Measurements from ENCODE around the gene SCN2A.

DNA sequence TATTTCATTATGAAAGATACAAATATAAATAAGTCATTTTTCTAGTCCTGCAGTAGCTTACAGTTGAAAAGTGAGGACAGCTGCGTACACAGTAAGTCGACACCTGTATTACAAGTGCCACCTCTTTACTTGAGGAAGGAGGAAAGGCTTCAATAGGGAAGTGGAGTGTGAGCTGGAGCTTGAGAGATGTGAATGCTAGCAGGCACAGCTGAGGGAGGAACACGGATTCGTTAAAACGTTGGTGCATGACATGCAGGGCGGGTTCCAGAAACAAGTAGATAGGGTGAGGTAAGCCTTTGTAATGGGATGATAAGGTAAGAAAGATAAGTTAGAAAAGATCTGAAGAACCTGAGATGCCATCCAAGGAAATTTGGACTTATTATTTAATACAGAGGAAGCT, 132.1 kb downstream of the SCN2A start:
- TF ChIP-seq TARDBP (IDR thresholded peaks at IDR 0.05) = no peak
- no peak for TF ChIP-seq BHLHE40 (IDR thresholded peaks at IDR 0.05; ENCODE audit: borderline replicate concordance)
- no peak for TF ChIP-seq ARNT (IDR thresholded peaks at IDR 0.05)
- TF ChIP-seq FOXM1 (IDR thresholded peaks at IDR 0.05; ENCODE audit: borderline replicate concordance) = no peak
- TF ChIP-seq SP1 (IDR thresholded peaks at IDR 0.05) = no peak
- TF ChIP-seq ELF4 (IDR thresholded peaks at IDR 0.05) = no peak
- TF ChIP-seq ZNF384 (IDR thresholded peaks at IDR 0.05) = no peak
- TF ChIP-seq SUZ12 (IDR thresholded peaks at IDR 0.05) = no peak
- no peak for TF ChIP-seq FOXA1 (IDR thresholded peaks at IDR 0.05)
- TF ChIP-seq NFRKB (IDR thresholded peaks at IDR 0.05) = no peak
- no peak for TF ChIP-seq CTBP1 (IDR thresholded peaks at IDR 0.05; ENCODE audit: borderline replicate concordance)
- no peak for TF ChIP-seq HDGF (IDR thresholded peaks at IDR 0.05; ENCODE audit: borderline replicate concordance)
- TF ChIP-seq FOXK2 (IDR thresholded peaks at IDR 0.05) = no peak
- TF ChIP-seq, protein P1, sequence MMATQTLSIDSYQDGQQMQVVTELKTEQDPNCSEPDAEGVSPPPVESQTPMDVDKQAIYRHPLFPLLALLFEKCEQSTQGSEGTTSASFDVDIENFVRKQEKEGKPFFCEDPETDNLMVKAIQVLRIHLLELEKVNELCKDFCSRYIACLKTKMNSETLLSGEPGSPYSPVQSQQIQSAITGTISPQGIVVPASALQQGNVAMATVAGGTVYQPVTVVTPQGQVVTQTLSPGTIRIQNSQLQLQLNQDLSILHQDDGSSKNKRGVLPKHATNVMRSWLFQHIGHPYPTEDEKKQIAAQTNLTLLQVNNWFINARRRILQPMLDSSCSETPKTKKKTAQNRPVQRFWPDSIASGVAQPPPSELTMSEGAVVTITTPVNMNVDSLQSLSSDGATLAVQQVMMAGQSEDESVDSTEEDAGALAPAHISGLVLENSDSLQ (IDR thresholded peaks at IDR 0.05) = no peak
